Astrocyte of the spinal cord (primary cell): ENCODE data around the gene B3GALT2.

Experiments used
- DNase-seq: peaks from one replicate; pipeline ENCODE4 v3.0.0; 2011; ENCODE audit warnings: low read depth, low spot score
- H3K4me3 ChIP-seq: 2 replicates; pipeline ENCODE4 v1.5.1; 2011; ENCODE audit warnings: low read depth, mild to moderate bottlenecking, low read length, moderate library complexity
- in situ Hi-C: cut with HindIII; loops from 2 replicates; pipeline ENCODE4 v1.10.0; 2017; ENCODE audit warnings: low sequenced_read_pairs
- TF ChIP-seq, protein P1 (sequence below): IDR thresholded peaks from 2 replicates; pipeline ENCODE4 v1.5.1; 2012; ENCODE audit warnings: low read depth, mild to moderate bottlenecking, low read length, inconsistent platforms

Gene B3GALT2

GRCh38 chr1:193216920-193217319 is 30.5 kb upstream of the B3GALT2 start:
- H3K4me3 ChIP-seq, result no peak overlapping the region
- no peak for DNase-seq
- in situ Hi-C loops, result no loop called here
- TF ChIP-seq, protein P1, sequence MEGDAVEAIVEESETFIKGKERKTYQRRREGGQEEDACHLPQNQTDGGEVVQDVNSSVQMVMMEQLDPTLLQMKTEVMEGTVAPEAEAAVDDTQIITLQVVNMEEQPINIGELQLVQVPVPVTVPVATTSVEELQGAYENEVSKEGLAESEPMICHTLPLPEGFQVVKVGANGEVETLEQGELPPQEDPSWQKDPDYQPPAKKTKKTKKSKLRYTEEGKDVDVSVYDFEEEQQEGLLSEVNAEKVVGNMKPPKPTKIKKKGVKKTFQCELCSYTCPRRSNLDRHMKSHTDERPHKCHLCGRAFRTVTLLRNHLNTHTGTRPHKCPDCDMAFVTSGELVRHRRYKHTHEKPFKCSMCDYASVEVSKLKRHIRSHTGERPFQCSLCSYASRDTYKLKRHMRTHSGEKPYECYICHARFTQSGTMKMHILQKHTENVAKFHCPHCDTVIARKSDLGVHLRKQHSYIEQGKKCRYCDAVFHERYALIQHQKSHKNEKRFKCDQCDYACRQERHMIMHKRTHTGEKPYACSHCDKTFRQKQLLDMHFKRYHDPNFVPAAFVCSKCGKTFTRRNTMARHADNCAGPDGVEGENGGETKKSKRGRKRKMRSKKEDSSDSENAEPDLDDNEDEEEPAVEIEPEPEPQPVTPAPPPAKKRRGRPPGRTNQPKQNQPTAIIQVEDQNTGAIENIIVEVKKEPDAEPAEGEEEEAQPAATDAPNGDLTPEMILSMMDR, result no peak

- no peak for DNase-seq
- TF ChIP-seq, protein P1, result no peak
- no peak overlapping the region for H3K4me3 ChIP-seq
- in situ Hi-C loops, result no loop called here
These were observed 27.6 kb upstream of the B3GALT2 start for GRCh38 chr1:193213998-193214397.

DNA sequence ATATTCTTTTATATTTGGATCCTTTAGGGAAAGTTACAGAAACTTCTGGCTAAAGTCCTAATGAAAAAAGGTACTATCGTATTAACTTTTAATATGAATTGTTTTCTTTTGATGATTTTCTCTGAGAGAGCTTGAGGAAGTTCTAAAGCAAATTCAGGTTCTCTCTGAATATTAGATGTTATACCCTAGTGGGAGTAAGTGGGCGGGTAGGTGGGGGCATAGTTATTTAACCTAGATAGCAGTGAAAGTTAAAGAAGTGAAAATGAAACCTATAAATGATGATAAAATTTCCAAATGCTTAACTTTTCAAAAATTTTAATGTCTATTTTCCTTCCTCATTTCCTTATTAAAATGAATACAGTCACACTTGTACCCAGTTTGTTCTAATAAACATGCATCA is 26.2 kb upstream of the B3GALT2 start:
- H3K4me3 ChIP-seq, result no peak overlapping the region
- DNase-seq, result no peak
- TF ChIP-seq, protein P1, result no peak
- in situ Hi-C loops, result no loop called here

- TF ChIP-seq, protein P1, result no peak
- no peak overlapping the region for H3K4me3 ChIP-seq
- peak; percentile 76 for DNase-seq
- in situ Hi-C loops, result no loop called here
These were observed 25.1 kb upstream of the B3GALT2 start for GRCh38 chr1:193211539-193211938.

DNA sequence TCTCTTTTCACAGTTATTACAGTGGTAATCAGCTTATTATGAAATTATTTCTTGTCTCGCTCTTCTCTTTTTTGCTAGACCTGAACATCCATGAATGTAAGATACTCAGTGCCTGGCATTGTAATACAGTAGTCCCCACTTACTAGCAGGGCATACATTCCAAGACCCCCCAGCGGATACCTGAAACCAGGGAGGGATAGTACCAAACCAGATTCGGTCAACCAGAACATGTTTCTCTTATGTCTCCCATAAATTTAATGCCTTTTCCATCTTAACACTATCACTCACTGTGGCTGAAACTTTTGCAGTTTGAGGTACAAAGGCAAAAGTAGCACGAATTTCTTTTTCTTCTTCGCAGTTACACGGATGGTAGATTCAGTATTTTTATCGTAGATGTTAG is 24.6 kb upstream of the B3GALT2 start:
- TF ChIP-seq, protein P1, result no peak
- in situ Hi-C loops, result no loop called here
- DNase-seq, result no peak
- no peak overlapping the region for H3K4me3 ChIP-seq

DNA sequence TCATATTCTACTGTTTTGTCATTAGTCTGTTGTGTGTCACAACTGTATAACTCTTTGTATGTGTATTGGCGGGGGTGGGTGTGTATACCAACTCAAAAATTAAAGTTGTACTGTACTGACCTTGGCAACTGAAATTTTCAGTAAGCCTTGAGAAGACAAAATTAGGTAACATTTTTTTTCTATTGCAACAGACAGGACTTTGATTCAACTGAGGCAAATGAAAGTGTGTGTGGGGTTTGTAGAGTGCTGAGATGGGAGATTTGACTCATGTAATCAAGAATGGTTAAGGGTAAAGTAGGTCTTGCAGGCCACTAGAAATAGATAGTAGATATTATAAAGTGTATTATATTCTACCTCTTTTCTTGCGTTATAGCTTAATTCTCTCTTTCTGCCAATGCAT is 14.6 kb upstream of the B3GALT2 start:
- no peak overlapping the region for H3K4me3 ChIP-seq
- TF ChIP-seq, protein P1, result no peak
- DNase-seq, result no peak
- in situ Hi-C loops, result no loop called here

DNA sequence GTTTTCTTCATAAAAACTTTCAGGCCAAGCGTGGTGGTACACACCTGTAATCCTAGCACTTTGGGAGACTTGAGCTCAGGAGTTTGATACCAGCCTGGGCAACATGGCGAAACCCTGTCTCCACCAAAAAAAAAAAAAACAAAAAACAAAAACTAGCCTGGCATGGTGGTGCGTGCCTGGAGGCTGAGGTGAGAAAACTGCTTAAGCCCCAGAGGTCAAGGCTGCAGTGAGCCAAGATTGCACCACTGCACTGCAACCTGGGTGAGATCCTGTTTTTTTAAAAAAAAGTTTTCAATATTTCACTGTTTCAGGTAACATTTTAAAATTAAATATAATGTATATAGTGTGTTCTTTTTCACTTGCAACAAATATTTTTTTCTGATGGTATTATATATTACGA is 13.5 kb upstream of the B3GALT2 start:
- no peak for DNase-seq
- in situ Hi-C loops, result no loop called here
- TF ChIP-seq, protein P1, result no peak
- H3K4me3 ChIP-seq, result no peak overlapping the region
